Heart left ventricle (tissue), 16 donors: Measurements from ENCODE around the gene PLCB1. TPM values are rescaled to one million over a fixed set of nuclear protein-coding genes. Genes with fewer than 3 reads are reported as not detected.

Experiments
- ATAC-seq, 4 donors: fragments of 200-7000 bp; cut with Tn5 transposase; one replicate each; pipeline ENCODE4 v1.9.1; 2020 to 2022; ENCODE audit warnings: moderate library complexity in 4 of 4, mild to moderate bottlenecking in 3 of 4, moderate number of reproducible peaks in 1 of 4
- DNase-seq, 5 donors: peaks; one replicate each; pipeline ENCODE4 v3.0.0-alpha.2; 2020
- H3K27ac ChIP-seq, 12 donors: fragments of 200-600 bp; sonication (generic) in 4 of 12; one replicate each; pipeline versions ENCODE4 v1.5.0 to v1.8.0; 2016 to 2022; ENCODE audit warnings: mild to moderate bottlenecking in 2 of 12
- H3K27me3 ChIP-seq, 9 donors: fragments of 200-600 bp; sonication (generic) in 2 of 9; one replicate each; pipeline versions ENCODE4 v1.5.1 to v1.8.0; 2016 to 2022; ENCODE audit warnings: mild to moderate bottlenecking in 3 of 9
- H3K36me3 ChIP-seq, 9 donors: fragments of 200-600 bp; sonication (generic) in 2 of 9; one replicate each; pipeline versions ENCODE4 v1.5.0 to v1.8.0; 2018 to 2022; ENCODE audit warnings: mild to moderate bottlenecking in 2 of 9
- H3K4me1 ChIP-seq, 12 donors: fragments of 200-600 bp; sonication (generic) in 4 of 12; one replicate each; pipeline versions ENCODE4 v1.5.0 to v1.8.0; 2016 to 2022; ENCODE audit warnings: mild to moderate bottlenecking in 3 of 12
- H3K4me3 ChIP-seq, 12 donors: fragments of 200-600 bp; sonication (generic) in 4 of 12; one replicate each; pipeline versions ENCODE4 v1.5.0 to v1.8.0; 2017 to 2022; ENCODE audit warnings: mild to moderate bottlenecking in 9 of 12, moderate library complexity in 4 of 12
- H3K9me3 ChIP-seq, 12 donors: fragments of 200-600 bp; sonication (generic) in 4 of 12; one replicate each; pipeline versions ENCODE4 v1.5.0 to v1.8.0; 2016 to 2022; ENCODE audit warnings: mild to moderate bottlenecking in 1 of 12
- CTCF ChIP-seq, 12 donors: fragments of 200-600 bp; sonication (generic) in 4 of 12; IDR thresholded peaks; one replicate each; pipeline versions ENCODE4 v1.5.0 to v1.8.0; 2018 to 2022; ENCODE audit warnings: antibody characterized with exemption in 12 of 12, mild to moderate bottlenecking in 5 of 12
- POLR2A ChIP-seq, 2 donors: fragments of 450-650 bp; IDR thresholded peaks; one replicate each; pipeline ENCODE4 v1.6.1; 2017; ENCODE audit warnings: antibody characterized with exemption in 2 of 2, mild to moderate bottlenecking in 2 of 2, moderate library complexity in 2 of 2
- WGBS, 4 donors: extraction: QIAGEN DNeasy Blood & Tissue Kit in 2 of 4; methylation state at CpG; one replicate each; pipeline versions ENCODE4 v1.1.5 to v1.1.7; 2013 to 2018; 5-methylcytosine and 5-hydroxymethylcytosine counted together
- intact Hi-C, 10 donors: fragments of 100-400 bp; cut with DNase I; formaldehyde crosslinking; loops; one replicate each; pipeline versions ENCODE4 v1.11.1 to v1.14.2; 2022
- polyA plus RNA-seq, 2 donors: library from polyadenylated mRNA; stranded (reverse); fragments of 200-250 nt; gene quantifications; one replicate each; pipeline ENCODE4 v1.2.3, GENCODE V29; 2013
- total RNA-seq, 9 donors: library from RNA; depleted of rRNA in 2 of 9; stranded (reverse); fragments of >200 nt in 2 of 9; fragmentation: NEBNext Ultra II Directional in 3 of 9; extraction: Animal tissue kit (Norgen Biotek cat#: 25700) in 3 of 9; gene quantifications; one replicate each; pipeline versions ENCODE4 v1.1.0 to v1.2.4, GENCODE V29; 2016 to 2023
- donor health status: ischemic (EF 13 %, LVEDD 7.1; RV severe dilation, severe dysfunction).
- donor health status: healthy with polysubstance abuse.
- donor health status: DM: no; HTN: yes; CAD: no.
- donor health status: DM: no; HTN: no; CAD: no.
- donor health status: ischemic (EF 25% LVEDD 6.9; RV normal size, moderate dysfunction).
- donor health status: ischemic (EF 25% LVEDD 5.7; RV mildly dilated, moderate dysfunction).
- donor health status: healthy.
- donor health status: DM: yes; HTN: yes; CAD: no.
- donor health status: ischemic (EF 35%, LVEDD 5.7; RV mildly dilated, moderate dysfunction).
- donor health status: nonischemic (EF 11% LVEDD 7.7; RV severe dilation, severe dysfunction).
- donor health status: DM: yes; HTN: yes; CAD: no.
- donor health status: PGD.
- donor health status: ischemic (EF 29% LVEDD 5.4; RV normal size, mild dysfunction).
- donor health status: nonischemic (EF 23%, LVEDD 6.1; RV moderate dilation, normal function).

Gene PLCB1
- total and polyA plus RNA-seq, 11 donors: 2.5 to 12.1 (median 7.4) TPM

DNA sequence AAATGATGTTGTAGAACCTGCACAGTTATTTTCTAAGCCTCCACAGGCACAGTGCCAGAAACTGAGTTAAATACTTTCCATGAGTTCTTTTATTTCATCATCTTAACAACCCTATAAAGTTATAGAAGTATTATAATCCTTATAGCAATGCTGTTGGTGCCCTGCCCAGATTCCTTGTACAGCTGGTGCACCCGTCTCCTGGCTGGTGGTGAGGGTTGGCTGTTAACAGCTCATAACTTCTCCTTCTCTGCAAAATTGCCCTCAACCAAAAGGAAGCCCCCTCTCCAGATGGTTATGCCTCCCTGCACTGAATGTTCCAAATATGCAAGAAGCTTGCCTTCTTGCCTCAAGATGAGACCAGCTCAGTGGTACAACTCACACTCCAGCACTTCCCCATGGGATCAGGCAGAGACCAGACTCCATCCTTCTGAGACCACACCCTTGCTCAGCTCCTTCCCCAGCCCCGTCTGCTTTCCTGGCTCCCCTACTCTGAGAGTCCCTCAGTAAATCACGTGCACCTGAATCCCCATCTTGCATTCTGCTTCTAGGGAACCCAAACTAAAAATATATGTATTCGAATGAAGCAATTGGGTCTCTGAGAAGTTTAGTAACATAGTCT lies 632.4 kb downstream of the PLCB1 start:
- WGBS, 4 donors: 74 to 80% (median 74%) methylated on average over 4 of the region's 4 CpGs
- no peak for TF ChIP-seq POLR2A (IDR thresholded peaks at IDR 0.05)
- no peak for TF ChIP-seq CTCF (IDR thresholded peaks at IDR 0.05)
- no peaks in the 10 kb centered on the region for H3K4me1 ChIP-seq
- no peak for ATAC-seq
- no peaks in the 10 kb centered on the region for H3K9me3 ChIP-seq
- no peak for DNase-seq
- peaks cover 0 to 33% (median 4%) of the 10 kb centered on the region in 9 donors for H3K36me3 ChIP-seq
- intact Hi-C loops: no loop called here
- no peaks in the 10 kb centered on the region for H3K27me3 ChIP-seq
- H3K27ac ChIP-seq: no peak overlapping the region
- H3K4me3 ChIP-seq: no peak overlapping the region

DNA sequence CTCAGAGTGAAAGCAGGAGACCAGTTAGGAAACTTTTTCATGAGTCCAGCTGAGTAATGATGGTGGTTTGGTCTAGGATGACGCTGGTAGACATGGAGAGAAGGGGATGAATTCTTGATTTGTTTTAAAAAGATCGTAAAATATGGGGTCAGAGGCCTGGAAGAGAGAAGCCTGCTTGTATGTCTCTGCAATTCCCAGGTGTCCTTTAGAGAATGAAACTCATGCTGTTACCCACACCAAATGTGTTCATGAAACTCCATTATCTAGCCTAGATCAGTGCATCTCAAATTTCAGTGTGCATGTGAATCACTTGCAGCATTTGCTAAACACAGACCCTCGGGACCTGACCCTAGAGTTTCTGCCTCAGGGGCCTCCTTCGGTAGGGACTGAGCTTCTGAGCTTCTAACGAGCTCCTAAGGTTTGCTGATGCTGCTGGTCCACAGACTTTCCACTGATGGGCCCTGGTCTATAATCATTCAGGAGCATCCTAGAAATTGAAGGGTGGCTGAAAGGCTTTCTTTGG lies 634.9 kb downstream of the PLCB1 start:
- no peaks in the 10 kb centered on the region for H3K27me3 ChIP-seq
- no peaks in the 10 kb centered on the region for H3K9me3 ChIP-seq
- WGBS, 4 donors: 88 to 93% (median 92%) methylated on average over 5 of the region's 5 CpGs
- no peak overlapping the region for H3K4me3 ChIP-seq
- peaks cover 0 to 20% (median 0%) of the 10 kb centered on the region in 9 donors for H3K36me3 ChIP-seq
- intact Hi-C loops: no loop called here
- ATAC-seq (no peak), DNase-seq (no peak)
- H3K27ac ChIP-seq: no peak overlapping the region
- TF ChIP-seq CTCF (IDR thresholded peaks at IDR 0.05) (no peak), POLR2A (IDR thresholded peaks at IDR 0.05) (no peak)
- no peaks in the 10 kb centered on the region for H3K4me1 ChIP-seq

- ATAC-seq: no peak
- WGBS, 4 donors: 92 to 99% (median 95%) methylated on average over 5 of the region's 5 CpGs
Measured at GRCh38 chr20:8774412-8774811, 642.3 kb downstream of the PLCB1 start.

DNA sequence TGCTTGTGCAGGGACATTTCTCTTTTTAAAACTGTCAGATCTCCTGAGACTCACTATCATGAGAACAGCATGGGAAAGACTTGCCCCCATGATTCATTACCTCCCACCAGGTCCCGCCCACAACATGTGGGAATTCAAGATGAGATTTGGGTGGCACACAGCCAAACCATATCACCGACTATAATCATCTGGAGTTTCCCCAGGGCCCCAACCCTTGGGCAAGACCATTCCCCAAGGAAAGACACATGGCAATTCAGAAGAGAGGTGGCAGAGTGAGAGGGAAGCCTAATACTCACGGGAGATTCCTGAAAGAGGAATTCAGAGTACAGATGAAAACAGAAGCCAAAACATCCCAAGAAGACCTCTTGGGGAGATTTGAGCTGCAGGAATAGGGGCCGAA lies 645.8 kb downstream of the PLCB1 start:
- H3K36me3 ChIP-seq: peaks cover 0 to 10% (median 0%) of the 10 kb centered on the region in 9 donors
- peaks cover 0 to 8% (median 0%) of the 10 kb centered on the region in 12 donors for H3K4me1 ChIP-seq
- no peaks in the 10 kb centered on the region for H3K9me3 ChIP-seq
- ATAC-seq (no peak), DNase-seq (no peak)
- no peaks in the 10 kb centered on the region for H3K27me3 ChIP-seq
- 69 to 79% (median 75%) methylated on average over 4 of the region's 4 CpGs for WGBS, 4 donors
- H3K27ac ChIP-seq: no peak overlapping the region
- no peak for TF ChIP-seq POLR2A (IDR thresholded peaks at IDR 0.05)
- no peak for TF ChIP-seq CTCF (IDR thresholded peaks at IDR 0.05)
- no peak overlapping the region for H3K4me3 ChIP-seq
- intact Hi-C loops: no loop called here

More at GRCh38 chr20:8774412-8774811, 642.3 kb downstream of the PLCB1 start:
- no peak overlapping the region for H3K4me3 ChIP-seq
- H3K4me1 ChIP-seq: no peaks in the 10 kb centered on the region
- H3K36me3 ChIP-seq: peaks cover 0 to 10% (median 0%) of the 10 kb centered on the region in 9 donors
- no peak for DNase-seq
- TF ChIP-seq CTCF (IDR thresholded peaks at IDR 0.05) (no peak), POLR2A (IDR thresholded peaks at IDR 0.05) (no peak)
- no peak overlapping the region for H3K27ac ChIP-seq
- intact Hi-C loops: no loop called here
- no peaks in the 10 kb centered on the region for H3K9me3 ChIP-seq
- H3K27me3 ChIP-seq: no peaks in the 10 kb centered on the region
